OCI-LY1 (cell line): ENCODE measurements around the gene B3GNT9.

ENCODE experiments used
- H2AFZ ChIP-seq: fragments of 200-600 bp; sonication (generic), shearing (Covaris generic); 2 replicates; pipeline ENCODE4 v1.6.0; 2014; ENCODE audit warnings: antibody characterized with exemption, mild to moderate bottlenecking, low read length
- H3F3A ChIP-seq: fragments of 200-600 bp; sonication (generic), shearing (Covaris generic); 2 replicates; pipeline ENCODE4 v1.6.0; 2014; ENCODE audit warnings: mild to moderate bottlenecking, antibody characterized with exemption, low read length, moderate library complexity; ENCODE audit not compliant: insufficient read depth
- H3K27ac ChIP-seq: fragments of 200-600 bp; sonication (generic); 2 replicates; pipeline ENCODE4 v1.5.1; 2014; ENCODE audit warnings: low read length, mixed run types, mild to moderate bottlenecking, low read depth; ENCODE audit not compliant: poor library complexity, severe bottlenecking
- H3K27me3 ChIP-seq: fragments of 200-600 bp; sonication (generic); 2 replicates; pipeline ENCODE4 v1.6.0; 2014; ENCODE audit warnings: antibody characterized with exemption, mild to moderate bottlenecking, low read length, moderate library complexity; ENCODE audit not compliant: insufficient read depth
- H3K36me3 ChIP-seq: fragments of 200-600 bp; sonication (generic); 2 replicates; pipeline ENCODE4 v1.6.1; 2014; ENCODE audit warnings: mild to moderate bottlenecking, antibody characterized with exemption, low read length, moderate library complexity, mixed read lengths; ENCODE audit not compliant: insufficient read depth
- H3K4me1 ChIP-seq: fragments of 200-600 bp; sonication (generic); 2 replicates; pipeline ENCODE4 v1.5.1; 2014; ENCODE audit warnings: mild to moderate bottlenecking, low read length, moderate library complexity; ENCODE audit not compliant: insufficient read depth, severe bottlenecking
- H3K4me2 ChIP-seq: fragments of 200-600 bp; sonication (generic), shearing (Covaris generic); 2 replicates; pipeline ENCODE4 v1.6.1; 2014; ENCODE audit warnings: low read length
- H3K4me3 ChIP-seq: fragments of 200-600 bp; sonication (generic); 2 replicates; pipeline ENCODE4 v1.5.1; 2014; ENCODE audit warnings: low read length, low read depth, mild to moderate bottlenecking, mixed read lengths; ENCODE audit not compliant: poor library complexity, severe bottlenecking
- H3K79me2 ChIP-seq: fragments of 200-600 bp; shearing (Covaris generic); 2 replicates; pipeline ENCODE4 v1.6.1; 2016; ENCODE audit warnings: mixed run types, low read length, mixed read lengths; ENCODE audit not compliant: insufficient read depth
- H3K9ac ChIP-seq: fragments of 200-600 bp; sonication (generic), shearing (Covaris generic); 2 replicates; pipeline ENCODE4 v1.6.1; 2014; ENCODE audit warnings: mild to moderate bottlenecking, low read length, mixed read lengths
- H3K9me2 ChIP-seq: fragments of 200-600 bp; sonication (generic), shearing (Covaris generic); 2 replicates; pipeline ENCODE4 v1.6.1; 2014; ENCODE audit warnings: low read depth, mild to moderate bottlenecking, low read length, mixed read lengths
- H3K9me3 ChIP-seq: fragments of 200-600 bp; shearing (Covaris generic); 2 replicates; pipeline ENCODE4 v1.6.1; 2014; ENCODE audit warnings: low read length, mixed read lengths
- H4K20me1 ChIP-seq: fragments of 200-600 bp; sonication (generic), shearing (Covaris generic); 2 replicates; pipeline ENCODE4 v1.6.0; 2016; ENCODE audit warnings: mild to moderate bottlenecking, low read length; ENCODE audit not compliant: insufficient read depth
- EZH2 ChIP-seq: fragments of 200-600 bp; sonication (generic), shearing (Covaris generic); IDR thresholded peaks from 2 replicates; pipeline ENCODE4 v1.8.0; 2017; ENCODE audit warnings: borderline replicate concordance, mixed run types, mild to moderate bottlenecking, antibody characterized with exemption, low read length, moderate library complexity, mixed read lengths
- TF ChIP-seq, protein P1 (sequence below): fragments of 200-600 bp; sonication (generic), shearing (Covaris generic); IDR thresholded peaks from 2 replicates; pipeline ENCODE4 v1.5.1; 2017; ENCODE audit warnings: mild to moderate bottlenecking, antibody characterized with exemption, low read length, moderate library complexity, mixed read lengths

Gene B3GNT9

GRCh38 chr16:67112591-67113399, 38.0 kb downstream of the B3GNT9 start:
- Histone ChIP-seq H3F3A (no peaks in the 10 kb centered on the region), H3K4me2 (no peak overlapping the region), H2AFZ (no peak overlapping the region), H3K9me2 (no peaks in the 10 kb centered on the region), H3K79me2 (peaks cover 27% of the 10 kb centered on the region), H3K36me3 (no peaks in the 10 kb centered on the region; the same call in 1 of the 2 replicates), H3K9me3 (no peaks in the 10 kb centered on the region), H3K27me3 (no peaks in the 10 kb centered on the region), H3K27ac (no peak overlapping the region), H3K4me3 (no peak overlapping the region), H3K9ac (no peak overlapping the region), H4K20me1 (no peaks in the 10 kb centered on the region), H3K4me1 (peaks cover 24% of the 10 kb centered on the region)
- TF ChIP-seq, protein P1, sequence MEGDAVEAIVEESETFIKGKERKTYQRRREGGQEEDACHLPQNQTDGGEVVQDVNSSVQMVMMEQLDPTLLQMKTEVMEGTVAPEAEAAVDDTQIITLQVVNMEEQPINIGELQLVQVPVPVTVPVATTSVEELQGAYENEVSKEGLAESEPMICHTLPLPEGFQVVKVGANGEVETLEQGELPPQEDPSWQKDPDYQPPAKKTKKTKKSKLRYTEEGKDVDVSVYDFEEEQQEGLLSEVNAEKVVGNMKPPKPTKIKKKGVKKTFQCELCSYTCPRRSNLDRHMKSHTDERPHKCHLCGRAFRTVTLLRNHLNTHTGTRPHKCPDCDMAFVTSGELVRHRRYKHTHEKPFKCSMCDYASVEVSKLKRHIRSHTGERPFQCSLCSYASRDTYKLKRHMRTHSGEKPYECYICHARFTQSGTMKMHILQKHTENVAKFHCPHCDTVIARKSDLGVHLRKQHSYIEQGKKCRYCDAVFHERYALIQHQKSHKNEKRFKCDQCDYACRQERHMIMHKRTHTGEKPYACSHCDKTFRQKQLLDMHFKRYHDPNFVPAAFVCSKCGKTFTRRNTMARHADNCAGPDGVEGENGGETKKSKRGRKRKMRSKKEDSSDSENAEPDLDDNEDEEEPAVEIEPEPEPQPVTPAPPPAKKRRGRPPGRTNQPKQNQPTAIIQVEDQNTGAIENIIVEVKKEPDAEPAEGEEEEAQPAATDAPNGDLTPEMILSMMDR: no peak
- no peak for TF ChIP-seq EZH2

GRCh38 chr16:67111951-67112444, 38.8 kb downstream of the B3GNT9 start:
- Histone ChIP-seq H3K36me3 (no peaks in the 10 kb centered on the region; the same call in 1 of the 2 replicates), H3K79me2 (peaks cover 27% of the 10 kb centered on the region), H3K4me1 (peaks cover 24% of the 10 kb centered on the region), H3K9ac (no peak overlapping the region), H3K27ac (no peak overlapping the region), H3K4me3 (no peak overlapping the region), H4K20me1 (no peaks in the 10 kb centered on the region), H2AFZ (no peak overlapping the region), H3K9me2 (no peaks in the 10 kb centered on the region), H3F3A (no peaks in the 10 kb centered on the region), H3K4me2 (no peak overlapping the region), H3K9me3 (no peaks in the 10 kb centered on the region), H3K27me3 (no peaks in the 10 kb centered on the region)
- TF ChIP-seq EZH2: no peak
- TF ChIP-seq, protein P1: no peak

DNA sequence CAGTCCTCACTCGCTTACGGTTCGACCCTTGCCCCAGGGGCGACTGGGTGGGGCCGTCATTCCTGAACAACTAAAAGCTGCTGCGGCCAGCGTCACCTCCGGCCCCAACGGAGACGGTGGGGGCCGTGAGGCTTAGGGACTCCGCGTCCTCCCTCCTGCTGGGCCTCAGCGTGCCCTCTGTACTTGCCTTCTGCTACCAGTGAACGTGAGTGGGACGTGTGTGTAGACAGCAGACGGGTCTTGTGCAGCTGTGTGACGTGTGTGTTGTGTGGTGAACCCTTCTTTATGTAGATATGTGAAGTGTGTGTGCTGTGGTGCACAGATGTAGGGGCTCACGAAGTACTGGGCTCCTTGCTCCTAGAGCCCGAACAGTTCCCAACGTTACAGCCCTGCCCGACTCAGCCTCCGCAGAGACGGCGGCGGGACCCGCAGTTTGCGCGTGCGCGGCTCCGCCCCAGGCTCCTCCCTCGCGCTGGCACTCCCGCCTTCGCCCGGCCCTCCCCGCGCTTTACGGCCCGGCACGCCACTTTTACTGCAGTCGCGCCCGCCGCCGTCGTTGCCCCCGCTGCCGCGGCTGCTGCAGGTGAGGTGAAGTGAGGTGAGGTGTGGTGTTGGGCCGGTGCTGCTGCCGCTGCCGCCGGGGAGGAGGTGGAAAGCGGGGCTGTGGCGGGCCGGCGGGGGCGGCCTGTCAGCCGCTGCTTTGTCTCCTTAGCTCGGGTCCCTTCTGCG, 41.2 kb downstream of the B3GNT9 start, which contains the start of gene PHAF1:
Gene PHAF1 (plus strand): TSS at position 535 of the 729 bp plus-strand sequence. CDS start 235 bp downstream, outside the sequence.
- TF ChIP-seq EZH2: no peak
- Histone ChIP-seq H3K9me3 (no peaks in the 10 kb centered on the region), H3K9ac (peak within 1 kb of the TSS; percentile 88), H3K27me3 (no peaks in the 10 kb centered on the region), H3K27ac (no peak within 1 kb of the TSS), H2AFZ (peak within 1 kb of the TSS; percentile 66; the same call in 1 of the 2 replicates), H3K79me2 (peaks cover 24% of the 10 kb centered on the region), H3K4me1 (peaks cover 24% of the 10 kb centered on the region), H3K9me2 (no peaks in the 10 kb centered on the region), H3K4me3 (peak within 1 kb of the TSS; percentile 91), H4K20me1 (no peaks in the 10 kb centered on the region), H3K36me3 (no peaks in the 10 kb centered on the region), H3K4me2 (peak within 1 kb of the TSS; percentile 81), H3F3A (no peaks in the 10 kb centered on the region)
